PC-3 (cell line): ENCODE data around the gene C10orf95.

ENCODE experiments used
- CTCF ChIP-seq: fragments of 300-600 bp; sonication (generic); conservative IDR thresholded peaks from 2 replicates; pipeline ENCODE4 v1.5.1; 2017; ENCODE audit warnings: antibody characterized with exemption, low read depth, mild to moderate bottlenecking, low read length
- EZH2phosphoT487 ChIP-seq: fragments of 300-600 bp; sonication (generic); IDR thresholded peaks from 2 replicates; pipeline ENCODE4 v1.6.1; 2018; ENCODE audit warnings: mild to moderate bottlenecking, antibody characterized with exemption, low read length, borderline replicate concordance

GRCh38 chr10:102453502-102453901 is 2.2 kb upstream of the C10orf95 start:
- TF ChIP-seq EZH2phosphoT487, result no peak
- TF ChIP-seq CTCF, result no peak
